ENCODE results near the gene CACNG5.

Gene CACNG5

GRCh38 chr17:66906321-66907278, 71.7 kb downstream of the CACNG5 start:
- peak; percentile 73 for DNase-seq (ENCODE audit: low read depth)

- DNase-seq (ENCODE audit: low read depth): no peak
These were observed 75.0 kb downstream of the CACNG5 start for GRCh38 chr17:66909804-66910373.

- DNase-seq (ENCODE audit: low read depth): no peak
These were observed 75.9 kb downstream of the CACNG5 start for GRCh38 chr17:66910651-66911285.

GRCh38 chr17:66915204-66915611, 80.3 kb downstream of the CACNG5 start:
- DNase-seq (ENCODE audit: low read depth): peak; percentile 44

- no peak for DNase-seq (ENCODE audit: low read depth)
These were observed 80.9 kb downstream of the CACNG5 start for GRCh38 chr17:66915792-66916191.

GRCh38 chr17:66916946-66917345, 82.0 kb downstream of the CACNG5 start:
- no peak for DNase-seq (ENCODE audit: low read depth)

- DNase-seq (ENCODE audit: low read depth): no peak
These were observed 84.0 kb downstream of the CACNG5 start for GRCh38 chr17:66918896-66919295.

- DNase-seq (ENCODE audit: low read depth): no peak
These were observed 85.5 kb downstream of the CACNG5 start for GRCh38 chr17:66920435-66920834.

GRCh38 chr17:66920950-66921349, 86.0 kb downstream of the CACNG5 start:
- DNase-seq (ENCODE audit: low read depth): no peak

GRCh38 chr17:66923886-66924285, 89.0 kb downstream of the CACNG5 start:
- DNase-seq (ENCODE audit: low read depth): no peak

GRCh38 chr17:66925811-66926500, 91.0 kb downstream of the CACNG5 start:
- no peak for DNase-seq (ENCODE audit: low read depth)

GRCh38 chr17:66928949-66929348, 94.0 kb downstream of the CACNG5 start:
- DNase-seq (ENCODE audit: low read depth): no peak

GRCh38 chr17:66929591-66929990, 94.7 kb downstream of the CACNG5 start:
- DNase-seq (ENCODE audit: low read depth): no peak

GRCh38 chr17:66930933-66931332, 96.0 kb downstream of the CACNG5 start:
- peak; percentile 14 for DNase-seq (ENCODE audit: low read depth)

- DNase-seq (ENCODE audit: low read depth): no peak
These were observed 97.4 kb downstream of the CACNG5 start for GRCh38 chr17:66932311-66932710.

GRCh38 chr17:66934040-66934439, 99.1 kb downstream of the CACNG5 start:
- no peak for DNase-seq (ENCODE audit: low read depth)
